GM12878 (cell line): Measurements from ENCODE around the gene ANGEL2. TPM values are rescaled to one million over a fixed set of nuclear protein-coding genes. Genes with fewer than 3 reads are reported as not detected.

Experiments used
- BMI1 ChIP-seq: fragments of 450-650 bp; IDR thresholded peaks from 2 replicates; pipeline ENCODE4 v1.6.1; 2016; ENCODE audit warnings: mild to moderate bottlenecking, moderate library complexity, borderline replicate concordance
- CHD2 ChIP-seq: IDR thresholded peaks from 2 replicates; pipeline ENCODE4 v1.6.1; 2011; ENCODE audit warnings: low read depth, low read length, improper control_type of control experiment, borderline replicate concordance
- CHD4 ChIP-seq: fragments of 200-600 bp; sonication (generic); IDR thresholded peaks from 2 replicates; pipeline ENCODE4 v1.6.1; 2016; ENCODE audit warnings: mild to moderate bottlenecking
- EGR1 ChIP-seq, 2 experiments: IDR thresholded peaks; 1 replicate in 1 of 2; 2 replicates in 1 of 2; pipeline ENCODE4 v1.6.1; 2011 to 2012; ENCODE audit warnings: low read depth in 2 of 2, low read length in 2 of 2, borderline replicate concordance in 1 of 2, mild to moderate bottlenecking in 1 of 2, moderate library complexity in 1 of 2
- HCFC1 ChIP-seq: fragments of 150-350 bp; IDR thresholded peaks from 2 replicates; pipeline ENCODE4 v1.6.1; 2014; ENCODE audit warnings: low read length
- NFYB ChIP-seq: IDR thresholded peaks from 2 replicates; pipeline ENCODE4 v1.6.1; 2011; ENCODE audit warnings: low read depth, mild to moderate bottlenecking, low read length, improper control_type of control experiment, moderate library complexity; ENCODE audit not compliant: insufficient read depth
- NR2F1 ChIP-seq: fragments of 450-650 bp; conservative IDR thresholded peaks from 2 replicates; pipeline ENCODE4 v1.6.1; 2017; ENCODE audit warnings: mild to moderate bottlenecking
- PAX5 ChIP-seq: IDR thresholded peaks from 2 replicates; pipeline ENCODE4 v1.6.1; 2011; ENCODE audit warnings: low read depth, low read length, borderline replicate concordance
- PAX8 ChIP-seq: fragments of 450-650 bp; IDR thresholded peaks from 2 replicates; pipeline ENCODE4 v1.6.1; 2017; ENCODE audit warnings: mild to moderate bottlenecking, moderate library complexity
- POU2F2 ChIP-seq: IDR thresholded peaks from 3 replicates; pipeline ENCODE4 v1.6.1; 2011; ENCODE audit warnings: low read depth, mild to moderate bottlenecking, low read length, borderline replicate concordance
- SMAD1 ChIP-seq: fragments of 450-650 bp; IDR thresholded peaks from 2 replicates; pipeline ENCODE4 v1.6.1; 2018; ENCODE audit warnings: mild to moderate bottlenecking, low read depth; ENCODE audit not compliant: partially characterized antibody
- WRNIP1 ChIP-seq: IDR thresholded peaks from 2 replicates; pipeline ENCODE4 v1.6.1; 2011; ENCODE audit warnings: low read depth, low read length, improper control_type of control experiment, borderline replicate concordance
- polyA plus RNA-seq, 11 experiments: library from polyadenylated mRNA; depleted of rRNA in 4 of 11; unstranded in 6 of 11; stranded (reverse) in 5 of 11; fragments of >200 nt; fragmentation: Nextera tagmentation in 4 of 11; fragmentation: Illumina TruSeq in 1 of 11; extraction: Ambion mirVana in 4 of 11; extraction: Trizol in 1 of 11; gene quantifications; 1 replicate in 1 of 11; 2 replicates in 10 of 11; pipeline versions ENCODE4 v1.2.1 to v1.2.3, GENCODE V29; 2011 to 2016; ENCODE audit warnings: inconsistent platforms in 2 of 11, missing spikeins in 2 of 11, low read depth in 1 of 11
- total RNA-seq, 4 experiments: library from RNA; depleted of rRNA in 3 of 4; stranded (reverse); fragments of >200 nt in 3 of 4; fragmentation: Illumina TruSeq in 1 of 4; extraction: Trizol in 1 of 4; gene quantifications; 2 replicates each; pipeline versions ENCODE4 v1.2.1 to v1.2.3, GENCODE V29; 2013 to 2021
- TF ChIP-seq, protein P1 (sequence below): fragments of 450-650 bp; IDR thresholded peaks from 2 replicates; pipeline ENCODE4 v1.6.1; 2017; ENCODE audit warnings: low read depth, mild to moderate bottlenecking, moderate library complexity

Gene ANGEL2
- total and polyA plus RNA-seq, 10 of the 15 experiments (the other 5 are each of a cell fraction or from before 2014, with no cell fraction given): 6.3 to 53.9 (median 30.7) TPM

DNA sequence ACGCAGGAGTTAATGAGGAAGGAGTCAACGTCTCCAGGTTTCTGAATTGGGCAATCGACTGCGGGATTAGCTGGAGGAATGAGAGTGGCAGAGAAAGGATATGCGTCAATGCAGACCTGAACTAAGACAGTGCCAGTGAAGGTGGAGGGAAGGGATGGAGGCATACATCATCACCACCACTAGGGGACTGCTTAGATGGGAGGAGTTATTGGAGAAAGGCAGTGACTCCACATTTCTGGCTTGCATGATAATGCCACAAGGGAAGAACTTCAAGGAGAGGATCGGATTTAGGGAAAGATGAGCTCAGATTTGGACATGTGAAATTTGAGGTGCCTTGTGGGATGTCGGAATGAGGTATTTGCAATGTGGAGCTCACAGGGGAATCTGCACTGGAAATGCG, 47.9 kb downstream of the ANGEL2 start (continued):
- TF ChIP-seq, protein P1, sequence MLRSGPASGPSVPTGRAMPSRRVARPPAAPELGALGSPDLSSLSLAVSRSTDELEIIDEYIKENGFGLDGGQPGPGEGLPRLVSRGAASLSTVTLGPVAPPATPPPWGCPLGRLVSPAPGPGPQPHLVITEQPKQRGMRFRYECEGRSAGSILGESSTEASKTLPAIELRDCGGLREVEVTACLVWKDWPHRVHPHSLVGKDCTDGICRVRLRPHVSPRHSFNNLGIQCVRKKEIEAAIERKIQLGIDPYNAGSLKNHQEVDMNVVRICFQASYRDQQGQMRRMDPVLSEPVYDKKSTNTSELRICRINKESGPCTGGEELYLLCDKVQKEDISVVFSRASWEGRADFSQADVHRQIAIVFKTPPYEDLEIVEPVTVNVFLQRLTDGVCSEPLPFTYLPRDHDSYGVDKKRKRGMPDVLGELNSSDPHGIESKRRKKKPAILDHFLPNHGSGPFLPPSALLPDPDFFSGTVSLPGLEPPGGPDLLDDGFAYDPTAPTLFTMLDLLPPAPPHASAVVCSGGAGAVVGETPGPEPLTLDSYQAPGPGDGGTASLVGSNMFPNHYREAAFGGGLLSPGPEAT: no peak
- no peak for TF ChIP-seq NR2F1
- no peak for TF ChIP-seq BMI1
- TF ChIP-seq PAX5: no peak
- no peak for TF ChIP-seq POU2F2
- no peak for TF ChIP-seq NFYB
- TF ChIP-seq CHD4: no peak
- TF ChIP-seq WRNIP1: no peak
- no peak for TF ChIP-seq EGR1 (IDR thresholded peaks at IDR 0.05; ENCODE audit: borderline replicate concordance in 1 of 2, low read depth in 2 of 2, low read length in 2 of 2)
- no peak for TF ChIP-seq HCFC1
- no peak for TF ChIP-seq CHD2
- TF ChIP-seq PAX8: no peak
- TF ChIP-seq SMAD1: no peak
- TF ChIP-seq, all 136 proteins: peak for 5
